HG03108 (cell line): ENCODE measurements around the gene COMP.
"Not testable (repeated sequence)": the region's sequence is repeated elsewhere in the genome, so short reads cannot be mapped to it uniquely, and the experiment has no call there.

Experiments
- ATAC-seq: cut with Tn5 transposase; IDR thresholded peaks from one replicate; pipeline ENCODE4 v1.9.1; 2021; ENCODE audit warnings: moderate library complexity; ENCODE audit not compliant: unreplicated experiment

The COMP gene

GRCh38 chr19:18790566-18791314 lies at the start of gene COMP:
COMP (minus strand) TSS chr19:18791305; CDS start chr19:18791269, 36 bp downstream.
- no peak for ATAC-seq

- ATAC-seq: no peak
Measured at GRCh38 chr19:18840288-18841267, 49.5 kb upstream of the COMP start.

- ATAC-seq: no peak
Measured at GRCh38 chr19:18839465-18840287, 48.6 kb upstream of the COMP start.

GRCh38 chr19:18834644-18834984 lies 43.5 kb upstream of the COMP start:
- ATAC-seq: no peak

GRCh38 chr19:18833849-18834643 lies 42.9 kb upstream of the COMP start:
- no peak for ATAC-seq

GRCh38 chr19:18833141-18833476 lies 42.0 kb upstream of the COMP start:
- ATAC-seq: no peak

- peak; percentile 11 for ATAC-seq
Measured at GRCh38 chr19:18832306-18833140, 41.4 kb upstream of the COMP start.

- peak; percentile 72 for ATAC-seq
Measured at GRCh38 chr19:18831524-18832305, 40.6 kb upstream of the COMP start, which contains the start of gene UPF1. UPF1 (plus strand) TSS chr19:18831959; CDS start chr19:18832210, 251 bp downstream.

GRCh38 chr19:18830488-18830887 lies 39.4 kb upstream of the COMP start:
- ATAC-seq: no peak

GRCh38 chr19:18828786-18829185 lies 37.7 kb upstream of the COMP start:
- no peak for ATAC-seq

GRCh38 chr19:18817574-18817973 lies 26.5 kb upstream of the COMP start:
- no peak for ATAC-seq

GRCh38 chr19:18816645-18817044 lies 25.5 kb upstream of the COMP start:
- ATAC-seq: not testable (repeated sequence)

GRCh38 chr19:18815673-18816072 lies 24.6 kb upstream of the COMP start:
- ATAC-seq: no peak

- no peak for ATAC-seq
Measured at GRCh38 chr19:18814063-18814462, 23.0 kb upstream of the COMP start.

GRCh38 chr19:18811638-18812037 lies 20.5 kb upstream of the COMP start:
- not testable (repeated sequence) for ATAC-seq

GRCh38 chr19:18809149-18809868 lies 18.2 kb upstream of the COMP start:
- no peak for ATAC-seq

GRCh38 chr19:18807861-18808331 lies 16.8 kb upstream of the COMP start:
- no peak for ATAC-seq

GRCh38 chr19:18804643-18805042 lies 13.5 kb upstream of the COMP start:
- ATAC-seq: no peak
